Coronary artery (tissue), 2 donors: Measurements from ENCODE around the gene AFMID.
"Not testable (repeated sequence)": the region's sequence is repeated elsewhere in the genome, so short reads cannot be mapped to it uniquely, and the experiment has no call there.

ENCODE experiments used
- DNase-seq: peaks from one replicate; pipeline ENCODE4 v3.0.0-alpha.2; 2017; ENCODE audit warnings: low spot score
- H3K27ac ChIP-seq, 2 donors: fragments of 200-600 bp; sonication (generic); one replicate each; pipeline ENCODE4 v1.5.1; 2016 to 2019
- H3K4me3 ChIP-seq: fragments of 200-600 bp; sonication (generic); 2 replicates; pipeline ENCODE4 v1.5.1; 2016; ENCODE audit warnings: mild to moderate bottlenecking, moderate library complexity
- TF ChIP-seq, protein P1 (sequence below): fragments of 200-600 bp; sonication (generic); IDR thresholded peaks from one replicate; pipeline ENCODE4 v1.5.1; 2019; ENCODE audit warnings: antibody characterized with exemption

The AFMID gene

DNA sequence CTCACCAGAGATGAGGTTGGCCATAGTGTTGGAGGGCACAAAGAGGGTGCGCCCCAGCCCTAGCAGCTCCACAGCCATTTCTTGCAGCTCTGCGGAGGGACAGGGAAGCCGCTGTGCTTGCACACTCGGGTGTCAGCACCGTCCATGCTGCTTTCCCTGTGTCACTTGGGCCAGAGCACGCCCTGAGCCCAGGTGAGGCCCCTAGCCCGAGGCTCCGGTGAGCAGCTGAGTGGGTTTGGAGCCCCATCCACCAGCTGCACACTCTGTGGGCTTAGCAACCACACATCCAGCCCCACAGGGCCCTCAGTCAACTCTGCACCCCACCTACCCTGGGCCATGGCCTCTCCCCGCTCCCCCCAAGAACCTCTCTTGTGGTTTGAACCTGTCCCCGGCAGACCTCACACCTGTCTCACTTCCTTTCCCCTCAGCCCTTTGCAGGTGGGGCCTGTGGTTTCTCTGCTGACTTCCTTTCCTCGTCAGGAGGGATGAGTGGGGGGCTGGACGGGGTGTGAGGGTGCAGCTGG, 65.0 kb downstream of the AFMID start:
- H3K4me3 ChIP-seq: no peak overlapping the region
- TF ChIP-seq, protein P1, sequence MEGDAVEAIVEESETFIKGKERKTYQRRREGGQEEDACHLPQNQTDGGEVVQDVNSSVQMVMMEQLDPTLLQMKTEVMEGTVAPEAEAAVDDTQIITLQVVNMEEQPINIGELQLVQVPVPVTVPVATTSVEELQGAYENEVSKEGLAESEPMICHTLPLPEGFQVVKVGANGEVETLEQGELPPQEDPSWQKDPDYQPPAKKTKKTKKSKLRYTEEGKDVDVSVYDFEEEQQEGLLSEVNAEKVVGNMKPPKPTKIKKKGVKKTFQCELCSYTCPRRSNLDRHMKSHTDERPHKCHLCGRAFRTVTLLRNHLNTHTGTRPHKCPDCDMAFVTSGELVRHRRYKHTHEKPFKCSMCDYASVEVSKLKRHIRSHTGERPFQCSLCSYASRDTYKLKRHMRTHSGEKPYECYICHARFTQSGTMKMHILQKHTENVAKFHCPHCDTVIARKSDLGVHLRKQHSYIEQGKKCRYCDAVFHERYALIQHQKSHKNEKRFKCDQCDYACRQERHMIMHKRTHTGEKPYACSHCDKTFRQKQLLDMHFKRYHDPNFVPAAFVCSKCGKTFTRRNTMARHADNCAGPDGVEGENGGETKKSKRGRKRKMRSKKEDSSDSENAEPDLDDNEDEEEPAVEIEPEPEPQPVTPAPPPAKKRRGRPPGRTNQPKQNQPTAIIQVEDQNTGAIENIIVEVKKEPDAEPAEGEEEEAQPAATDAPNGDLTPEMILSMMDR: no peak
- no peak for DNase-seq
- H3K27ac ChIP-seq: no peak overlapping the region

DNA sequence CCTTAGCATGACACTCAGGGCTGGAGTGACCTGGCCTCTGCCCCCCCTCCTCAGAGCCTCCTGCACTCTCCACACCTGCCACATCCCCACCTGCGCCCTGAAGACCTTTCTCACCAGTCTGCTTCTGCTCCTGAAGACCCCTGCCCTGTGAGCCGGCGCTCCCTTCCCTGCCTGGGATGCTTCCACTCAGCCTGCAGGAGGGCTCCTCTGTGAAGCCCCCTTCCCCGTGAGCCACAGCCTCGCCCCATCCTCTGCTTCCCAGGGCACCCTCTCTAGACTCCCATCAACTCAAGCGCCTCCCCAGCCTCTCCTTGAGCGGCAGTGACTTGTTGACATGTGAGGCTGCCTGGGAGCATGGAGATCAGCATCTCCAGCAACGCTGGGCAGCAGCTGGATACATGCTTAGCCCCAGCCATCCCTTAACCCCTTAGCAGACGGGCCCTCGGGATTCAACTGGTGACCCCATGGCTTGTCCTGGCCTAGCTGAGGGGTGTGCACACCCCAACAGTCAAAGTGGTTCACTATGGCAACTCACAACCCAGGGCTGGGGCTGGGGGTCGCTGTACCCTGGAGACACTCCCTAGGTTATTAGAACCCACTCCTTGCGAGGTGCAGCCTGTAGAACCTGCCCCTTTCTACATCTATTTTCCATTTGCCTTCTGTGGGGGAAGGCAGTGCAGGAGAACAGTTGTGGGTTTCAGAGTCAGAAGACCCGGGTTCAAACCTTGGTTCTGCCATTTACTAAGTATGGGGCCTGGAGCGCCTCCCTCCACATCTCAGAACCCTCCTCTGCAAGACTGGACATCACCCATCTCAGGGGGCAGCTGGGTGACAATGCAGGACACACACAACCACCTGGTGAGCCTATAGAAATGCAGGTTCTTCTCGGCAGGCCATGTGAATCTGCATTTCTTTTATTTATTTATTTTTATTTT, 65.8 kb downstream of the AFMID start:
- TF ChIP-seq, protein P1: no peak
- H3K4me3 ChIP-seq: no peak overlapping the region
- H3K27ac ChIP-seq: no peak overlapping the region
- no peak for DNase-seq

DNA sequence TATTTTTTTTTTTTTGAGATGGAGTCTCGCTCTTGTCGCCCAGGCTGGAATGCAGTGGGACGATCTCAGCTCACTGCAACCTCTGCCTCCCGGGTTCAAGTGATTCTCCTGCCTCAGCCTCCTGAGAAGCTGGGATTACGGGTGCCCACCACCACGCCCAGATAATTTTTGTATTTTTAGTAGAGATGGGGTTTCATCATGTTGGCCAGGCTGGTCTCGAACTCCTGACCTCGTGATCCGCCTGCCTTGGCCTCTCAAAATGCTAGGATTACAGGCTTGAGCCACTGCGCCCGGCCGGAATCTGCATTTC, 66.4 kb downstream of the AFMID start:
- not testable (repeated sequence) for H3K27ac ChIP-seq, DNase-seq
- peak overlapping the region; percentile 98 for H3K4me3 ChIP-seq

DNA sequence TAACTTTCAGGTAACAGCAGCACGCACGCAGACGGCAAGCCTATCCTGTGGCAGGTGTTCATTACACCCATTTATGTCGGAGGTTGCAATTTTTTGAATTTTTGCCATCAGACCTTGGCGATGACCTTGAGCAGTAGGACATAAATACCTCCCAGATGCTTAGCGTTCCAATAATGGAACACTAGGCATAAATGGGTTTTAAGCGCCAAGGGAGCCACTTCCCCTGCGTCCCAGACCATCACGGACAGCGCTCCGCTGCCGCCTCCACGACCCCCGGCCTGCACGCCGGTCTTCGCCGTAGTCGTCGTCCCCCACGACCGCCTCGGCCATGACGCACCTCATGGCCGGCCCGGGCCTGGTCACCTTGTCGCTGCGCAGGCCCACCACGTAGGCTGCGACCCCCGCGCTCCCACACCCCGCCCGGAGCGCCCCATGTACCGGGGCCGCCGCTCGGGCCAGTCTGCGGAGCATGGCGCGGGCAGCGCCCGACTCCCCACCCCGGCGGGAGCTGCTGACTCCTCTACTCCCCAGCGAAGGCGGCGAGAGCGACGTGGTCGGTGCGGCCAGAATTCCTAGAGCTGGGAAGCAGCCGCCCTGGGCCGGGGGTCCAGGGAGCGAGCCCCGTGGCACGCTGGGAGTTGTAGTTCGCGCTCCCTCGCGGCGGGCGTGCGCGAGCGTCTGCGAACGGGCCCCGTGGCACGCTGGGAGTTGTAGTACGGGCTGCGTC, 66.9 kb downstream of the AFMID start:
- Histone ChIP-seq H3K4me3 (peak overlapping the region; percentile 98), H3K27ac (peak overlapping the region; percentile 74 to 90)
- TF ChIP-seq, protein P1: no peak
- DNase-seq: peak; percentile 83

DNA sequence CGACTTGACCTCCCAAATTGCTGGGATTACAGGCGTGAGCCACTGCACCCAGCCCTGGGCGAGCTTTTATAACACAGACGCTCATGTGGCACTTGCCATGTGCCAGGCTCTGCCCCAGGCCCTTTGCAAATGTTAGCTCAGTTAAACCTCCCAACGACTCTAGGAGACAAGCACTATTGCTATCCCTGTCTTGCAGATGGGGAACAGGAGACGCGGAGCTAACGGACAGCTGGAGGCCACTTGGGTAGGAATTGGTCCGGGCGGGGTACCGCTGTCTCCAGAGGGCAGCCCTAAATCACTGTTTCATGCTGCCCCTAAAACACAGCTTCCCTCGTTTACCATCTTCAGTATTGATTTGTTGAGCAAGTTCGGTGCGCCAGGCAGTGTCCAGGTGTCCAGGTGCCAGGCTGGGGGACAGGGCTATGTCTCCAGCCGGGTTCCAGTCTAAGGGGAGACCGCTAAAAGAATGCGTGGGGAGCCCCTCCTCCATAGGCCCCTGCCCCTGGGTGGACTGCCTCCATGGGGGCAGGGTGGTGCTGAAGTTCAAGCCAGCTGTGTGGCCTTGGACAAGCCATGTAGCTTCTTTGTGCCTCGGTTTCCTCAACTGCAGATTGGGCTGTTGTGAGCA, 68.0 kb downstream of the AFMID start:
- TF ChIP-seq, protein P1: no peak
- DNase-seq: no peak
- no peak overlapping the region for H3K4me3 ChIP-seq
- no peak overlapping the region for H3K27ac ChIP-seq

DNA sequence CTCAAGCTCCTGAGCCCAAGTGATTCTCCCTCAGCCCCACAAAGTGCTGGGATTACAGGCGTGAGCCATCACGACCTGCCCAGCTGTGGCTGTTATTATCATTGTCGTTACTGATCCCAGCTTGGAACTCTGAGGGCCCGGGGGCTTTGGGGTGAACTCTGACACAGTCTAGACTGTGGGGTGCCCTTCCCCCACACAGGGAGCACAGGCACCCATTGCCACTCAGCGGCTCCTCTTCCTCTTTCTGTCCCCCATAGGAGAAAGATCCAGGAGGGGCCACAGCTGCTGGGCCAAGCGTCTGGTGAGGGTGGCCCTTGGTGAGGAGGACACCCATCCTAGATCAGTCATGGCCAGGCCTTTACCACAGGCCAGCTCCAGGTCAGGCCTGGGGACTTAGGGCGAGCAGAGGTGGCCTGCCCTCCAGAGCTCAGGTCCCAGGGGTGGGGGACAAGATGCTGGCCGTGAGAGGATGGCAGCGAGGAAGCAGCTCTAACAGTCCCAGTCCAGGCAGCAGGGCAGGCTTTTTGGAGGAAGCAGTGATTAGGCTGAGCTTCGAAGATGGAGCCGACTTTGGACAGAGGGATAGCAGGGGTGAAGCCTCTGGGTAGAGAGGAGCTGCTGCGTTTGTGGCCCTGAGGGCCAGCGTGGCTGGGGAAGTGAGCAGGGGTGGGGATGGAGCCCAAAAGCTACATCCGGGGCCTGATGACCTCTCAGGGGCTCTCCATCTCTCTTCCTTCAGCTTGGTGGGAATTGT, 69.0 kb downstream of the AFMID start:
- H3K4me3 ChIP-seq: no peak overlapping the region
- H3K27ac ChIP-seq: no peak overlapping the region
- no peak for DNase-seq
- TF ChIP-seq, protein P1: no peak
